Measurements from ENCODE around the gene PPP2R3B.

PPP2R3B gene

DNA sequence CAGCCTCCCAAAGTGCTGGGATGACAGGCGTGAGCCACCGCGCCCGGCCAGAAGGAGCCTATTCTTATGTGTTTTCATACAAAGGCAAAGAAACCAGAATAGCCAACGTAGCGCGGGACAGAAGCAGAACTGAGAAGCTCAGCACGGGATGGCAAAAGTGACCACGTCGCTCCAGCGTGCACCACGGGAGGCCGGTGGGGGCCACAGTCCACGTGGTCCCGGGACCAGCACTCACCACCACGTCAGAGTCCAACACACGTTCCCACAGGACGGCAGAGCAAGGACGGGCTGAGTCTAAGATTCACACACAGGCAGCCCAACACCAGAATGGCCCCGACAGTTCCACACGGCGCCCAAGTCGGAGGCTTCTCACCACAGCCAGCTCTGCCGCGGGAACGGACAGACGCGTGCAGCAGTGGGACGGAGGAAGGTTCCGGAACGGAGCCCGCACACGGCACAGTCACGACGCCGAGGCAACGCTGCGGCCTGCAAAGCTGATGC, 49.3 kb downstream of the PPP2R3B start:
- peaks cover 55% of the 10 kb centered on the region for H3K36me3 ChIP-seq (replicated peaks; ENCODE audit: low read depth, low read length)
- H2AFZ ChIP-seq (ENCODE audit: low read depth, low read length) = no peak overlapping the region
- H3K9me3 ChIP-seq (ENCODE audit: insufficient read depth, low read length) = no peaks in the 10 kb centered on the region
- no peak overlapping the region for H3K4me3 ChIP-seq (ENCODE audit: low read length)
- H3K4me2 ChIP-seq (ENCODE audit: low read length) = no peak overlapping the region
- no peaks in the 10 kb centered on the region for H3K4me1 ChIP-seq (ENCODE audit: low read length)
- TF ChIP-seq EZH2phosphoT487 (IDR thresholded peaks at IDR 0.05; ENCODE audit: low read depth) (no peak), CTCF (IDR thresholded peaks at IDR 0.05; ENCODE audit: low read depth, low read length) (no peak)
- no peaks in the 10 kb centered on the region for H3K79me2 ChIP-seq (ENCODE audit: low read length)
- H3K27ac ChIP-seq (ENCODE audit: low read length) = no peak overlapping the region
- H4K20me1 ChIP-seq (ENCODE audit: insufficient read depth, low read length) = no peaks in the 10 kb centered on the region
- H3K27me3 ChIP-seq (ENCODE audit: low read depth, low read length) = no peaks in the 10 kb centered on the region
- H3K9ac ChIP-seq (ENCODE audit: low read length) = no peak overlapping the region

- H3K36me3 ChIP-seq (replicated peaks; ENCODE audit: low read depth, low read length) = peaks cover 46% of the 10 kb centered on the region
- no peak overlapping the region for H3K27ac ChIP-seq (ENCODE audit: low read length)
- TF ChIP-seq EZH2phosphoT487 (IDR thresholded peaks at IDR 0.05; ENCODE audit: low read depth) = no peak
- no peak for TF ChIP-seq CTCF (IDR thresholded peaks at IDR 0.05; ENCODE audit: low read depth, low read length)
- no peaks in the 10 kb centered on the region for H3K79me2 ChIP-seq (ENCODE audit: low read length)
- H3K4me2 ChIP-seq (ENCODE audit: low read length) = no peak overlapping the region
- no peaks in the 10 kb centered on the region for H3K27me3 ChIP-seq (ENCODE audit: low read depth, low read length)
- H3K4me1 ChIP-seq (ENCODE audit: low read length) = no peaks in the 10 kb centered on the region
- no peak overlapping the region for H2AFZ ChIP-seq (ENCODE audit: low read depth, low read length)
- no peak overlapping the region for H3K9ac ChIP-seq (ENCODE audit: low read length)
- H3K4me3 ChIP-seq (ENCODE audit: low read length) = no peak overlapping the region
- no peaks in the 10 kb centered on the region for H3K9me3 ChIP-seq (ENCODE audit: insufficient read depth, low read length)
- no peaks in the 10 kb centered on the region for H4K20me1 ChIP-seq (ENCODE audit: insufficient read depth, low read length)
Observed at GRCh38 chrX:336227-336626, 50.5 kb downstream of the PPP2R3B start.

- Histone ChIP-seq H2AFZ (ENCODE audit: low read depth, low read length) (no peak overlapping the region), H3K79me2 (ENCODE audit: low read length) (no peaks in the 10 kb centered on the region), H3K4me1 (ENCODE audit: low read length) (no peaks in the 10 kb centered on the region), H3K27me3 (ENCODE audit: low read depth, low read length) (no peaks in the 10 kb centered on the region), H3K4me3 (ENCODE audit: low read length) (no peak overlapping the region), H3K27ac (ENCODE audit: low read length) (no peak overlapping the region), H3K9ac (ENCODE audit: low read length) (no peak overlapping the region), H3K9me3 (ENCODE audit: insufficient read depth, low read length) (no peaks in the 10 kb centered on the region), H3K4me2 (ENCODE audit: low read length) (no peak overlapping the region), H3K36me3 (replicated peaks; ENCODE audit: low read depth, low read length) (peaks cover 41% of the 10 kb centered on the region), H4K20me1 (ENCODE audit: insufficient read depth, low read length) (no peaks in the 10 kb centered on the region)
- TF ChIP-seq CTCF (IDR thresholded peaks at IDR 0.05; ENCODE audit: low read depth, low read length) (no peak), EZH2phosphoT487 (IDR thresholded peaks at IDR 0.05; ENCODE audit: low read depth) (no peak)
Observed at GRCh38 chrX:335758-336155, 51.0 kb downstream of the PPP2R3B start.

DNA sequence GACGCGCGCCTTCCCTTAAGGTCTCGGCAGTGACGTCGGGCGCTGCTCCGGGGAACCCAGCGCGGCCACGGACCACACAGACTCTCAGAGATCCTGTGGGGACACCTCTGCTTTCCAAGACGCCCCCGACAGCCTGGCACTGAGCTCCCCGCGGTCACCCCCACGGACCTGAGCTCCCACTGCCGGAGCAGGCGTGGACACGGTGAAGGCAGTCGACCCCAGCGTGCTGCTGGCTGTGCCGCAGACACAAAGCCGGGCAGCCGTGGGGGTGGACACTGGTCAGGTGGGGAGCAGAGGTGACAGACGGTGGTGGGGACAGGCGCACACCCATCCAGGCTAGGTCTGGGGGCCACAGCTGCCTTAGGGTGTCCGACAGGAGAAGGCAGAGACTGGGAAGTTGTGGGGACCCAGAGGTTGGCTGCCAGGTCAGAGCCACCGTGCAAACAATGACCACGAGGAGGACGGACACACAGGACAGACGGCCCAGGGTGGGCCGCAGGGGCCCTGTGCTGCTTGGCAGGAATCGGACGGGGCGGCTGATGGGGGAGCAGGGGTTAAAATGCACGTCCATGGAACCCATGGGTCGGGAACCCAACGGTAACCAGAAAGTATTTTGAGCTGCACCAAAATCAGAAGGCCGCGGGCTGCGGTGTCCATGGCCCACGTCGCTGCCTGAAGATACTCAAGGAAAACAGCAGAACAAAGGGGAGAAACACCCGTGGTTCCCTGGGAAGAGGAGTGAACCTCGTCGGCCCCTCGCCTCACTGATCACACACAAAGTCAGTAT, 51.5 kb downstream of the PPP2R3B start:
- TF ChIP-seq EZH2phosphoT487 (IDR thresholded peaks at IDR 0.05; ENCODE audit: low read depth) = no peak
- TF ChIP-seq CTCF (IDR thresholded peaks at IDR 0.05; ENCODE audit: low read depth, low read length) = no peak
- H4K20me1 ChIP-seq (ENCODE audit: insufficient read depth, low read length) = no peaks in the 10 kb centered on the region
- H3K27ac ChIP-seq (ENCODE audit: low read length) = no peak overlapping the region
- H3K36me3 ChIP-seq (replicated peaks; ENCODE audit: low read depth, low read length) = peaks cover 38% of the 10 kb centered on the region
- H3K9me3 ChIP-seq (ENCODE audit: insufficient read depth, low read length) = no peaks in the 10 kb centered on the region
- H3K4me2 ChIP-seq (ENCODE audit: low read length) = no peak overlapping the region
- no peaks in the 10 kb centered on the region for H3K27me3 ChIP-seq (ENCODE audit: low read depth, low read length)
- no peak overlapping the region for H3K9ac ChIP-seq (ENCODE audit: low read length)
- no peak overlapping the region for H2AFZ ChIP-seq (ENCODE audit: low read depth, low read length)
- no peak overlapping the region for H3K4me3 ChIP-seq (ENCODE audit: low read length)
- H3K4me1 ChIP-seq (ENCODE audit: low read length) = no peaks in the 10 kb centered on the region
- H3K79me2 ChIP-seq (ENCODE audit: low read length) = no peaks in the 10 kb centered on the region
